HG03280 (cell line): Measurements from ENCODE around the gene TMEM132D.

Source experiments
- ATAC-seq: cut with Tn5 transposase; IDR thresholded peaks from one replicate; pipeline ENCODE4 v1.9.1; 2021; ENCODE audit warnings: mild to moderate bottlenecking, moderate library complexity; ENCODE audit not compliant: unreplicated experiment

The TMEM132D gene

DNA sequence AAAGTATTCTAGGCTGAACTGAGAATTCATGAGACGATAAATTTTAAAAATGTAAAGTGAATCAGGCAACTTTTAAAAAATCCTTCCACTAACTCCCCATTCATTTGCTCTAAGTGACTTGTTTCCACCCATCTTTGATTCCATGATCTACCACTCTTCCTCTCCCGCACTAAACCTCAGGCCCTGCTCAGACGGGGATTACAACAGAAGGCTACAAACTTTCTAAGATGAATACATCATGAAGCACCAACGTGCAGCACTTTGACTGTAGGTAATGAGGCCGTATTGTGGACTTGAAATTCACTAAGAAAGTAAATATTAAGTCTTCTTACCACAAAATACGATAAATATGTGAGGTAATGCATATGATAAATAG is 30.0 kb downstream of the TMEM132D start:
- ATAC-seq: no peak

DNA sequence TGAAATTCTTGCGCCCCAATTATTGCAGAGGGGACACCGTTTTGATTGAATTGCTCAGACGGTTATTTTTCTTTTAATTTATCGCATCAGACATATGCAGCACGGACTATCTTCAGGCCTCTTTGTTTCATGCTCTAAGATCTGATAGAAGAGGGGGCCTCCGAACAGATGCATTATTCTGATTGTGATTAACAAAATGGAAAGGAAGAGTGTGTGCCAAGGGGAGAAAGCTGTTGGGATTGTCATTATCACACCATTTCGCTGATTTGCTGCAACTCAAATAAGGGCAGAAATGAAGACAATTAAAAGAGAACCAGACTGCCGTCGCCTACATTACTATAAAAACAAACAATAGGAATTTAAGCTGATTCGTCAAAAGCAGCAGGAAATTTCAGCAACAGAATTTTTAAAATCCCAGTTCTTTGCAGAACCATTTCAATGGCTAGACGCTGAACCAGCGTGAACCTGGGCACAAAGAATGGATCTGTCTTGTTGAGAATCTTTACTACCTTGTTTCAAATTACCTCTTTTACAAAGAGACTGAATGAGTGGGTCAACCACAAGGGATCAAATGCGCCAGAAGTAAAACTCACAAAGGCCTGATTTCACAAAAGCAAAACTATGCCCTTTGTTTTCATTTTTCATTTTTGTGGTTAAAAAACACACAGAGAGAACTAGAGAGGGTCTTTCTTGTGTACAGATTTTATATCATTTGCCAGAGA is 30.6 kb downstream of the TMEM132D start:
- ATAC-seq: no peak

DNA sequence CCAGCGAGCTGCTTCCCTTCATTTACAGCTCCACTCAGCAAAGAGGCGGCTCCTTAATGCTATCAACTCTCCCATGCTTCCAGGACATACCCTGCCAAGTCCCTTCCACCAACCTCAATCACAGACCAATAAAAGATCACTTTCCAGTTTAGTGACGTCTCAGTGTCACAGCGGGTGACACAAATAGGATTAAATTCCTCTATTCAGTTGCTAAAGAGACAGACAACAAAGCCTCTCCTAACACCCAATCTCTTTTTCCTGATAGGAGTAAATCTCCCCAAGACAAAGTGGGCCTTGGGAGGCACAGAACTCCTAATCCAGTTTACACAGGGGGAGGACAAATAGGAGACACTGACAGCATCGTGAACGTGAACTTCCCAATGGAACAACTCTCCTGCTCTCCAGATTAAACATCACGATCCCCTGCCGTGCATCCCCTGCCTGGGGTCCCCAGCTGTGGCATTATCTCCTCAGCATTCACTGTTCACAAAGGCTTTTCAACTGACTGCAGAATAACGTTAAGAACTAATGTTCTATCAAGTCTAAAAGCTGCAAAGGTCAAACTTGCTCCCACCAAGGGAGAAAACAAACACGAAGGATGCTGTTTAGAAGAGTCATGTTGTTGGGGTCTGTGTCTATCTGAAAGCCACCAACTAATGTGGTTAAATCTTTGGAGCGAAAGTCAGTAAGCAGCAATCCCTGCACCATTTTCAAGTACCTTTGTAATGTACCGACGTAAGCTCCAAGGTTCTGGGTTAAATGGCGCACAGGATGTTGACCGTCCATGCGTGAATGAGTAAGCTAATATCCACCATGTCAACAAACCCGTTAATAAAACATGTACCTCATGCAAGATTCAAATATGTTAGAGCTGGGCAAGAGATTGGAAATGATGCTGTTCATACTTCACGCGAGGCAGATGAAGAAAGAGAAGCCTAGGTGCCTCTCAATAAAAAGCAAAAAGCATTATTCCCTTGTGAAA is 31.5 kb downstream of the TMEM132D start:
- ATAC-seq: no peak

DNA sequence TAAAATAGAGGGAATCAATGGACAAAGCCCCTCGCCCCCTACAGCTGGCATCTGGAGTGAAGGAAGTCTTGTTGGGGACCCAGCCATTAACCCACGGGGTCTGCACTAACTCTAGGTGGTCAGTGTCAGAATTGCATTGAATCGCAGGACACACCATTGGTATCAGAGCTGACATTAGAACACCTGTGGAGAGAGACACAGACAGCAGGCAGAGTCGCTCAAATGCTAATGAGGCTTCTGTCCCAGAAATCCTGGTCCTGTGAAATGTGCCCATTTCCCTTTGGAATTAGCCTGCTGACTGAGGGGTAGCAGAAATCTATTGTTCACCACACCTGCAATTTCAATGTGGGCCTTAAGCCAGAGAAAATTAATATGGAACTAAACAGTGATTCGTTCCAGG is 33.0 kb downstream of the TMEM132D start:
- no peak for ATAC-seq

DNA sequence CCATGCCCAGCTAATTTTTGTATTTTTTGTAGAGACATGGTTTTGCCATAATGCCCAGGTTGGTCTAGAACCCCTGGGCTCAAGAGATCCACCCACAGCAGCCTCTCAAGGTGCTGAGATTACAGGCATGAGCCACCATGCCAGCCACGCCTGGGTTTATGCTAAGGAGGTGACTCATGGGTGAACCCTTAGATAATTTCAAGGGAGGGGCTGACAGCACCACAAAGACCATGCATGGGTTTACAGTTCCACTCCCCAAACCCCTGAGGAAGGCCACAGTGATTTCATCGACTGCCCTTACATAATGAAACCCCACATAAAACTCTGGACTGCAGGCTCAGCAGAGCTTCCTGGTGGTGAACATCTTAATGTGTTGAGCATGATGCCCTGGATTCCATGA is 33.7 kb downstream of the TMEM132D start:
- ATAC-seq: no peak

DNA sequence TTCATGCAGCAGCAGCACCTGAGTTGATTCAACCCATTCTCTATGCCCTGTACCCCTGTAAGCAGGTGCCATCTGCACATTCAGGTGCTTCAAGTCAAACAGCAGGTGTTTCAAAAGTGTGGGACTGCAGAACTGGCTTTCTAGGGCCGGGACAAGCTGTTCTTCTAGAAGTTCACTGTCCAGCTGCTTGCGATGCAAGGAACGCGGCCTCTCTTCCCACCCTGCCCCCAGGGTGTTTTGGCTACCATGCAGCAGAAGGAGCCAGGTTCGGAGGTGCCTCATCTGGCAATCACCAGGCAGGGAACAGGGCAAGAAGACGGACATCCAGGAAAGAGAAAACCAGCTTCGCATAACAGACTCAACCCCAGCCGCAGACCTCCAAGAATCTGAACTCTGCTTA is 35.2 kb downstream of the TMEM132D start:
- ATAC-seq: no peak

DNA sequence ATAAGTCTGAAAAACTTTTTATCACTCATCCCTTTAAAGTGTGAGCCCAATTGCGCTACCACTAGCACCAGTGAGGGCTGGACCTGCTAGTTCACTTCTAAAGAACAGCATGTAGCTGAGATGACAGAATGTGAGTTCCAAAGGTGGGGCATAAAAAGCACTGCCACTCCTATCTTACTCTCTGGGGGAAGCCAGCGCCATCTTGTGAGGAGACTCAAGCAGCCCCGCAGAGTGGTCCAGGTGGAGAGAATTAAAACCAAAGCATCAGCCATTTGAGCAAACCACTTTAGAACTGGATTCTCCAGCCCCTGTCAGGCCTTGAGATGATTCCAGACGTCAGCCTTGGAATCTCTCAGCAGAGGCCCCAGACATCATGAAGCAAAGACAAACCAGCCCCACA is 39.9 kb downstream of the TMEM132D start:
- ATAC-seq: no peak

DNA sequence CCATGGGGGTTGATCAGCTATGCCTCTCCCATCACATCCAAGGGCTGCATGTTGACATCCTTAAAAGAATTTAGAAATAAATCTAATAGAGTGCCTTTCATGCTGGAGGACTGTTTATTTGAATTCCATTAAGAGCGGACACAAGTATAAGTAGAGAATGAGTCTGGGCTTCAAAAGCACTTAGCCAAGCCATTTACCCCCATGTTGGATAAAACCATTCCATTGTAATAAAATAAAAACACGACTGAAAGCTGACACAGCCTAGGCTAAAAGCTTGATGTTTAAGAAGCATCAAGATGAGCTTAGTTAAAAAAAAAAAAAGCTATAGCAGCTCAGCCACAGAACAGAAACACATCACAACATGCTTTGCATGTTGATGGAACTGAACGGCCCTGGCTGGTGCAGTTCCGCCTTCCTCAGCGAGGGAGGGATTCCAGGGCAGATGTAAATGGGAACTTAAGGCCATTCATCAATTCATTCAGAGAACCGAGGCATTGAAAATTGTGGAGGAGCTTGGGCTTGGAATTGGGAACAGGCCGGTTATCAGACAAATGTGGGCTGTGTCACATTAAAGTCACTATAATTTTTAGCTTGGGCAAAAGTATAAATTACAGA is 41.2 kb downstream of the TMEM132D start:
- no peak for ATAC-seq

DNA sequence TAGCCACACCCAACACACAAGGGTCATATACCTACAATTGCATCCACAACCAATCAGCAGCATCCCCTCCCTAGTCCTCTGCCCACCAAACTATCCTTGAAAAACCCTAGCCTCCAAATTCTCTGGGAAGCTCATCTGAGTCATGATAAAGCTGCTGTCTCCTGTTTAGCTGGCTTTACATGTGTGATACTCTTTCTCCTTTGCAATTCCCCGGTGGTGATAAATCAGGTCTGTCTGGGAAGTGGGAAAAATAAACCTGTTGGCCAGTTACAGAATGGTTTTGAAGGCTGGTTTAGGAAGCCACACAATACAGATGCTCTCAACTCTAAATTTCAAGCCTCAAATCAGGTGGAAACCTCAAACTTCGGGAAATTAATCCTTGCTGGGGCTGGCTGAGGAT is 41.9 kb downstream of the TMEM132D start:
- no peak for ATAC-seq

DNA sequence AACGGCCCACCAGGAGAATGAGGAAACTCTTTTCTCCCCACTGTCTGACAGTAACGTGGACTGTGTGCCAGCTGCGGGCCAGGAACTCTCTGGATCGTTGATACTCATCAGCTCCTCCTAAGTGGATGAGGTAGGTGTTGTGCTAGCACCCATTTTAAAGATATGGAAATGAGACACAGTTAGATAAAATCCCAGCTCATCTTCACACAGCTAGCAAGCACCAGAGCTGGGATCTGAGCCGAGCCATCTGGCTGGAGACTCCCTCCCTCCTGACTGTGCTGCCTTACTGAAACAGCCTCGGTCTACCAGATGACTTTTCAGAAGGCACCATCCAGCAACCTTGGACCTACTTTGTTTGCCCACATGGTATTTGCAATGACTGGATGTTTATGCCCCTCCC is 49.2 kb downstream of the TMEM132D start:
- ATAC-seq: no peak

DNA sequence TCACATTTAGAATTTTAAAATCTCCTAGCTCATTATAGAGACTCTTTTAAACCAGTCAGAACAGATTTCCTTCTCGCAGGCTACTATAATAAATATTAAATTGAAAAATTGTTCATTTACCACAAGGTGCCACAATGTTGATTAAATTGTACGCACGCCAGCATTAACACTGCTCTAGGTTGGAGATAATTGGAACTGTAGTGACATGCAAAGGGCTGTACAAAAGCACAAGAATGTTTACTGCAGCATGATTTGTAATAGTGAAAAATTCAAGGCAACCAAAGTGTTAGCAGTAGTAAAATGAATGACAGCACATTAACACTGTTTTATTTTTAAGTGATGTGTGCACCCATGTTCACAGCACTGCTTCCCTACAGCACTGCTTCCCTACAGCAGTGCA is 52.5 kb downstream of the TMEM132D start:
- ATAC-seq: no peak

DNA sequence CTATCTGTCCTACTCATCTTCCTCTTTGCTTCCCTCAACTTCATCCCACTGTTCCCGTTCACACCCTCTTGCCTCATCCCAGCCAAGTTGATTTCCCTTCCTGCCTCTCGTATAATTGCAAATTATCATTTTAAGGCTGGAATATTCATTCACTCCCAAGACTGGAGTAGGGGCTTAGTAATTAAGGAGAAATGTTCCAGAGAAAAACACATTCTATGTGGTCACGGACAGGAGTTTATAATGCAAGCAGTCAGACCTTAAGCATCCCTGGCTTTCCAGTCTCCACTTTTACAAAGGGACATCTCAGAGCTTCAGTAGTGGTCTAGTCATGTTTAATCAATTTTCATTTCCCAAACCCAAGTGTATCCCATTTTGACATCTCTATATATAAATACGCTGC is 54.9 kb downstream of the TMEM132D start:
- ATAC-seq: no peak

DNA sequence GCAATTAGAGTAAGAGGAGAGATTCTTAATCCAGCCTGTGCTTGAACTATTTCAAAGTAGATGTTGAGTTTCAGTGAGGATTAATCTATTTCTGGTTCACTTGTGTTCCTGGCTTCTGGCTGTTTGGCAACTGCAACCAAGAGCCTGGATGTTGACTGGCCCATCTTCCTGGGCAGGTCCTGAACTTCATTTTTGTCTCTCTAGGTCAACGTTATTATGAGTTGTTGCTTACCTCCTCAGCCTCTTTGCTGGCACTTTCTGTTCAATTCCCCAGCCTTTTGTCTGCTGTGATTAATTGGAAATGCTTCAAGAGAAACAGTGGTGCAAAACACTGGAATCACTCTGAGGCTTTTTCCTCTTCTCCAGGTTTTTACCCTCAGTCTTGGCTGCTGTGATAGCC is 56.8 kb downstream of the TMEM132D start:
- no peak for ATAC-seq

DNA sequence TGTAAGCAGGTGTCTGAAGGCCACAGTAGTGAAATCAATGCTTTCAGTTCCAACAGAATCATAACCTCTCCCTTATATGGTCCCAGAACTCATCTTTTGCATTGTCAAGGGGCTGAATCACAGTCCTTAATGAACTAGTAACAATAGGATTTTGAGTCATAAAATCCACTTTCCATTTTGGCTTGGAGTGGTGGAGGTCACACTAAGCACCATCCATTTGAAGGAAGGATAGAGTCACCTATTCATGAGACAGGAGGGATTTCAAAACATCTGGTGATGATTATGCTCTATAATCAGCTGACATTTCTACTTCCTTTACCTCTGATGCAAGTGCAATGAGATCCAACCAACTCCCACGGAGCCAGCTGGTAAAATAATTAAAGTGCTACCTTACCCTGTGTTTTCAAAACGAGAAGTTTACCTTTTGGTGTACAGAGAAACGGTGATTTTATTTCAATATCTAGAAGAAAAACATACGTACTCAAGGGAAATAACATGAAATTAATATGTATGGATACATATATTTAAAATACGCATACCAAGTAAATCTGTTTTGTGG is 59.1 kb downstream of the TMEM132D start:
- no peak for ATAC-seq

DNA sequence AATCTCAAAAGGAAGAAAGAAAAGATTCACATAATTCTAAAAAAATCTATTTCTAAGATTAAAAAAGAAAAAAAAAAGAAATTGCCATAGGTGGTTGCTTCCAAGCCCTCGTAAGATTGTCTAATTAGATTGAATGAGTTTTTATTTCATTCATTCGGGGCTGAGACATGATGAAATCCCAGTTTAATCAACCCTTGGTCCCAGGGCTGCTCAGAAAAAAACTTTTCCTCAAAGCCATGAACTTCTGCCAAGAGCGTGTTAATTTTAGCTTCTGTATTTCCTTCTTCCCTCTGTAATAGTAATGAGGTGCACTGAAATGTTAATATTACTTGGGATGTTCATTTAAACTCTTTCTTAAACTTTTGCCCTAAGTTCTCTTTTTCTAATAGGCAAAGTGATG is 62.6 kb downstream of the TMEM132D start:
- ATAC-seq: no peak

DNA sequence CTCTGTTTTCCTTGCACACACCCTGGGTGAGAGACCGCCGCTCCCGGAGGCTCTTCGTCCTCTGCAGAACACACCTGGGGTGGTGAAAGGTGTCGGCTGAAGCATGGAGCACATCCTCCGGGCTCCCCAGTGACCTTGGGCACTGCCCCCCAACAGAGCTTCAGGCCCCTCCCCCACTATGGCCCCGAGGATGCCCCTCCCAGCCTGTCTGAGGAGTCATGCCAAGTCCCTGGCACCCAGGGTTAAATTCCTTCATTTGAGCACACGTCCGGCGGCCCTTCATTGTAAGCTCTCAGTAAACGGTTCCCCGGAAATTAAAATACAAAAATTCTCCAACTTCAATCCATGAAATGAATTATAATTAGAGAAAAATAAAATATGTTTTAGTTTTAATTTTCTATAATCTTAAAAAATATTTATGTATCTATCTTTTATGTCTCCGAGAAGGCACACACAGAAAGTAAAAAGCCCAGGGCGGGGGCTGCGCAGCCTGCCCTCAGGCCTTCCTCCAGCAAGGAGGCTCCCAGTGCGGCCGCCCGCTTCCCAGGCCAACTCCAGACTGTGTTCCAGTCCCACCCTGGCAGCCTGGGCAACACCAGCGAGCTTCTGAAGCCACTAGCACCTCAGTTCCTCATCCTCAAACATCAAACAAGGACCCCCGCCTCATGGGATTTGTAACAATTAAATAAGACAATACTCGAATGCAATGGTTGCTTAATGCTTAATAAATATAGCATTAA is 63.5 kb downstream of the TMEM132D start:
- no peak for ATAC-seq

DNA sequence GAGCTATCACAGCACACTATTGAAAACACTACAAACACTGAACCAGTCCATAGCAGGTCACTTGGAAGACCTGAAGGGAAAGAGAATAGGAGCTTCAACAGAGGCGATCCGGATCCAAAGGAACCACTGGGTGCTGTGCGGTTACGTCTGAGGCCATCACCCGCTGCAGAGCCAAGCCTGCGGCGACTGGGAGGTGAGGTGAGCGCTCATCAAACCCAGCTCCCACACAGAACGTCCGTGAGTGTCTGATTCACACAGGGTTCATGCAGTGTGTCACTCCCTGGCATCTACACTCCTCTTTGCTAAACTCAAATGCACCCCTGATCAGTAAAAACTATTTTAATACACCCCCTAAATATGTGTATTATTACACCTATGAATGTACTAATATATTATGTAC is 64.1 kb downstream of the TMEM132D start:
- no peak for ATAC-seq

DNA sequence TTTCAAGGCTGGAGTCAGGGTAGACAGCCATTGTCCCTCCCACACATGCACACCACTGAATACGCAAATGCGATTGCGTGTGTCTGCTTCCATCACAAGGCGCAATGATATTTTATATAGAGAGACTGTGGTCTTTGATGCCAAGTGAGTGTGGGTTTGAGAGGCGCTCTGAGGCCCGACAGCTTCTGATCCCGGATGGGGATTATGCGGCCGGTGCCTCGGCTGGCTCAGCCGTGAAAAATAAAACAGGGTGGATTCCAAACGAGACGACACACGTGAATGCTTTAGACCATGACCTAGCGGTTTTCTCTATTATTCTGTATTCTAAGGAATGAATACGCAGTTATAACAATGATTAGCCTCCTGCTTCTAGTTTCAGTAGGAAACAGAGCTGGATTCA is 72.5 kb downstream of the TMEM132D start:
- no peak for ATAC-seq

DNA sequence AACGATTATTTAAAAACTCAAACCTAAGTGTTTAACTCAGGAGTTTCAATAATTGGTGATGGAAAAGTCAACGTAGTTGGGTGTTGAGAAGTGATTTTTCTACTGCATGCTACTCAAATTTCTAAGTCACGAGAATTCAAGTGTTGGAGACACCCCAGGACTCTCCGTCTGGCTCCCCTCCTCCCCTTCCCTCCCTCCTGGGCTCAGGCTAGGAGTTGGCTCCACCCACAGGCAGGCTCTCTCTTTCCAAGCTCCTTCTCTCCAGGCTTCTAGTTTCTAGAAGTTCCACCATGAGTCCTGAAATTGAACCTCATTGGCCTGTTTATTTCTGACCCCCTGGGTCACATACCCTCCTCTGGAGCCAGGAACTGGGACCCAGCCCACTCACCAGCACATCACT is 73.0 kb downstream of the TMEM132D start:
- ATAC-seq: no peak

DNA sequence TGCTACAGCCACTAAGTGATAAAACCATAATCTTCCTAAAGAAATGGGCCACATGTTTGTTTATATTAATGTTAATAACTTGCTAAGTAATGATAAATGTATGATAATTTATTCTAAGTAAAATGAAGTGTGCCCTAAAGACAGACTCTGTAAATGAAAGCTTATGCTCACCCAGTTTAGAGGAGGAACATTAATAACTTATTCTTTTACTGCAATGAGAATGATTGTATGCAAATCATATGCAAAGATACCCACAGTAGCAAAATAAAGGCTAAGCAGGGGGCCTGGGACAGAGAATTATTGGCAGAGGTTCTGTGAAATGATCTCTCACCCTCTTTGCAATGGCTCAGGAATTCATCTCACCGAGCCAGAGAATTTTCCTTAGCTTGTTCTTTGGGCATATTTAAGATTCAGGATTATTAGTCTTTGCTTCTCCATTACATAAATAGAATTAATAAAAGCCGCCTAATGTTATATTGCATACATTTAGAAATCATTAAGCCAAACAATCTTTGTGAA is 75.9 kb downstream of the TMEM132D start:
- no peak for ATAC-seq
